H9 (cell line): Measurements from ENCODE around the gene UBE4B. TPM values are rescaled to one million over a fixed set of nuclear protein-coding genes. Genes with fewer than 3 reads are reported as not detected.
A peak's percentile ranks its signal among the peaks of the same experiment; 100 is the strongest.

Experiments used
- DNase-seq: peaks from one replicate; pipeline ENCODE4 v3.0.0-alpha.2; 2017
- H2AFZ ChIP-seq: one replicate; pipeline ENCODE4 v1.6.1; 2013; ENCODE audit warnings: mild to moderate bottlenecking, low read length, control low read depth, moderate library complexity
- H2AK5ac ChIP-seq: 2 replicates; pipeline ENCODE4 v1.6.1; 2013; ENCODE audit warnings: low read length, control low read depth, mixed read lengths; ENCODE audit not compliant: insufficient read length
- H2BK120ac ChIP-seq: one replicate; pipeline ENCODE4 v1.6.1; 2013; ENCODE audit warnings: low read depth, mild to moderate bottlenecking, low read length, control low read depth, inconsistent platforms; ENCODE audit not compliant: poor library complexity, severe bottlenecking
- H2BK12ac ChIP-seq: 2 replicates; pipeline ENCODE4 v1.6.1; 2013; ENCODE audit warnings: low read length, control low read depth, mixed read lengths, low read depth; ENCODE audit not compliant: insufficient read length
- H2BK15ac ChIP-seq: 2 replicates; pipeline ENCODE4 v1.6.1; 2013; ENCODE audit warnings: low read depth, low read length, control low read depth
- H2BK20ac ChIP-seq: one replicate; pipeline ENCODE4 v1.6.1; 2013; ENCODE audit warnings: low read depth, mild to moderate bottlenecking, low read length, control low read depth, inconsistent platforms; ENCODE audit not compliant: poor library complexity, severe bottlenecking
- H2BK5ac ChIP-seq: 2 replicates; pipeline ENCODE4 v1.6.1; 2013; ENCODE audit warnings: low read length, control low read depth, mixed read lengths; ENCODE audit not compliant: insufficient read length
- H3K14ac ChIP-seq: 2 replicates; pipeline ENCODE4 v1.6.1; 2013; ENCODE audit warnings: low read length, control low read depth; ENCODE audit not compliant: insufficient read depth
- H3K18ac ChIP-seq: 2 replicates; pipeline ENCODE4 v1.6.1; 2013; ENCODE audit warnings: low read depth, mild to moderate bottlenecking, mixed read lengths, low read length, control low read depth; ENCODE audit not compliant: insufficient read length
- H3K23ac ChIP-seq: 2 replicates; pipeline ENCODE4 v1.6.1; 2013; ENCODE audit warnings: low read length, control low read depth, mixed read lengths, low read depth; ENCODE audit not compliant: insufficient read length
- H3K23me2 ChIP-seq: 2 replicates; pipeline ENCODE4 v1.6.1; 2013; ENCODE audit warnings: low read depth, mild to moderate bottlenecking, mixed read lengths, low read length, control low read depth; ENCODE audit not compliant: insufficient read length, poor library complexity, severe bottlenecking
- H3K27ac ChIP-seq: 2 replicates; pipeline ENCODE4 v1.5.1; 2013; ENCODE audit warnings: low read length, control low read depth, mixed read lengths, low read depth; ENCODE audit not compliant: insufficient read length
- H3K27me3 ChIP-seq: 2 replicates; pipeline ENCODE4 v1.6.1; 2013; ENCODE audit warnings: low read length, control low read depth, inconsistent platforms; ENCODE audit not compliant: insufficient read depth
- H3K4ac ChIP-seq: 2 replicates; pipeline ENCODE4 v1.6.1; 2013; ENCODE audit warnings: low read depth, mild to moderate bottlenecking, control low read depth, inconsistent platforms, low read length, moderate library complexity
- H3K4me1 ChIP-seq: 2 replicates; pipeline ENCODE4 v1.6.1; 2013; ENCODE audit warnings: low read length, control low read depth, inconsistent platforms; ENCODE audit not compliant: insufficient read depth
- H3K4me2 ChIP-seq: 2 replicates; pipeline ENCODE4 v1.6.1; 2013; ENCODE audit warnings: low read length, control low read depth, mixed read lengths; ENCODE audit not compliant: insufficient read length, insufficient read depth
- H3K56ac ChIP-seq: 2 replicates; pipeline ENCODE4 v1.6.1; 2013; ENCODE audit warnings: low read depth, mild to moderate bottlenecking, mixed read lengths, low read length, control low read depth; ENCODE audit not compliant: insufficient read length
- H3K79me1 ChIP-seq: 2 replicates; pipeline ENCODE4 v1.6.1; 2013; ENCODE audit warnings: low read depth, mild to moderate bottlenecking, moderate library complexity, low read length, control low read depth, inconsistent platforms; ENCODE audit not compliant: insufficient read depth, poor library complexity, severe bottlenecking
- H3K79me2 ChIP-seq: 2 replicates; pipeline ENCODE4 v1.6.1; 2013; ENCODE audit warnings: low read length, control low read depth, inconsistent platforms; ENCODE audit not compliant: insufficient read depth
- H3K9ac ChIP-seq: 2 replicates; pipeline ENCODE4 v1.6.1; 2013; ENCODE audit warnings: low read length, control low read depth, mixed read lengths; ENCODE audit not compliant: insufficient read length; ENCODE audit errors: extremely low read depth
- H3K9me3 ChIP-seq: one replicate; pipeline ENCODE4 v1.6.1; 2013; ENCODE audit warnings: low read depth, low read length, inconsistent platforms; ENCODE audit not compliant: control insufficient read depth
- H3T11ph ChIP-seq: one replicate; pipeline ENCODE4 v1.6.1; 2013; ENCODE audit warnings: mild to moderate bottlenecking, low read length, control low read depth, inconsistent platforms
- H4K20me1 ChIP-seq: one replicate; pipeline ENCODE4 v1.6.1; 2013; ENCODE audit not compliant: control insufficient read depth, insufficient read length, insufficient read depth
- H4K5ac ChIP-seq: 2 replicates; pipeline ENCODE4 v1.6.1; 2013; ENCODE audit warnings: low read depth, mild to moderate bottlenecking, mixed read lengths, low read length, control low read depth; ENCODE audit not compliant: insufficient read length
- H4K8ac ChIP-seq: replicated peaks from 2 replicates; pipeline ENCODE4 v1.6.1; 2013; ENCODE audit warnings: low read length, control low read depth, mixed read lengths, low read depth; ENCODE audit not compliant: insufficient read length
- H4K91ac ChIP-seq: 2 replicates; pipeline ENCODE4 v1.6.1; 2013; ENCODE audit warnings: low read depth, mild to moderate bottlenecking, moderate library complexity, mixed read lengths, low read length, control low read depth; ENCODE audit not compliant: insufficient read length
- H3K27ac Mint-ChIP-seq, 3 experiments: 2 replicates in 2 of 3; 3 replicates in 1 of 3; pipeline ENCODE4 v1.8.0; 2020 to 2021; ENCODE audit warnings: mixed read lengths in 3 of 3, mild to moderate bottlenecking in 1 of 3, moderate library complexity in 1 of 3
- H3K27me3 Mint-ChIP-seq: 2 replicates; pipeline ENCODE4 v1.8.0; 2021; ENCODE audit warnings: low read depth, mild to moderate bottlenecking, moderate library complexity, mixed read lengths
- H3K36me3 Mint-ChIP-seq, 3 experiments: 2 replicates in 2 of 3; 3 replicates in 1 of 3; pipeline ENCODE4 v1.8.0; 2020 to 2021; ENCODE audit warnings: low read depth in 3 of 3, mixed read lengths in 3 of 3; ENCODE audit not compliant: insufficient read depth in 1 of 3
- H3K4me1 Mint-ChIP-seq, 2 experiments: 2 replicates each; pipeline ENCODE4 v1.8.0; 2020; ENCODE audit warnings: mixed read lengths in 2 of 2
- H3K4me3 Mint-ChIP-seq, 2 experiments: 2 replicates in 1 of 2; 3 replicates in 1 of 2; pipeline ENCODE4 v1.8.0; 2020 to 2021; ENCODE audit warnings: mild to moderate bottlenecking in 2 of 2, mixed read lengths in 2 of 2, moderate library complexity in 1 of 2
- H3K9me3 Mint-ChIP-seq, 2 experiments: 2 replicates in 1 of 2; 3 replicates in 1 of 2; pipeline ENCODE4 v1.8.0; 2020; ENCODE audit warnings: mild to moderate bottlenecking in 2 of 2, mixed read lengths in 2 of 2, moderate library complexity in 1 of 2
- CTCF ChIP-seq: fragments of 200-600 bp; sonication (generic); conservative IDR thresholded peaks from 3 replicates; pipeline ENCODE4 v1.8.0; 2021; ENCODE audit warnings: antibody characterized with exemption, mild to moderate bottlenecking
- WGBS: extraction: QIAGEN DNeasy Blood & Tissue Kit; methylation state at CpG from one replicate; pipeline ENCODE4 v1.1.7; 2013; ENCODE audit warnings: missing lambda C conversion rate, low lambda C conversion rate, mixed read lengths; ENCODE audit not compliant: insufficient read length; ENCODE audit errors: extremely low coverage; 5-methylcytosine and 5-hydroxymethylcytosine counted together
- total RNA-seq: library from RNA; stranded (reverse); gene quantifications from 2 replicates; pipeline ENCODE4 v1.2.1, GENCODE V29; 2021

The UBE4B gene
- total RNA-seq, 1 experiment from 2014 or later: 67.6 TPM

- no peak overlapping the region for H2BK15ac ChIP-seq
- no peak overlapping the region for H3K18ac ChIP-seq
- no peak overlapping the region for H3K4me3 Mint-ChIP-seq
- no peak overlapping the region for H4K8ac ChIP-seq
- H2BK20ac ChIP-seq: no peak overlapping the region
- no peak for TF ChIP-seq CTCF
- no peak overlapping the region for H3K56ac ChIP-seq
- no peak overlapping the region for H2AFZ ChIP-seq
- no peaks in the 10 kb centered on the region; the same call in 1 of the 2 replicates for H3K27me3 Mint-ChIP-seq
- no peaks in the 10 kb centered on the region for H3K9me3 ChIP-seq
- no peak overlapping the region; the same call in 1 of the 2 replicates for H3K14ac ChIP-seq
- no peaks in the 10 kb centered on the region for H3K23me2 ChIP-seq
- H4K5ac ChIP-seq: no peak overlapping the region
- no CpG with 5 or more reads among the region's 8 CpGs for WGBS
- H3K27me3 ChIP-seq: no peaks in the 10 kb centered on the region
- H3K9ac ChIP-seq: no peak overlapping the region
- no peaks in the 10 kb centered on the region for H3K79me1 ChIP-seq
- peak overlapping the region; percentile 6 to 64 (median 26); a peak in 6 of 7 replicates for H3K27ac Mint-ChIP-seq
- H3K36me3 Mint-ChIP-seq: 0 out of 7 replicates have a peak, but pooled peaks cover 0 to 2% (median 0%) of the 10 kb centered on the region in 3 experiments
- no peak overlapping the region for H2BK120ac ChIP-seq
- no peaks in the 10 kb centered on the region for H4K20me1 ChIP-seq
- H2BK5ac ChIP-seq: no peak overlapping the region
- no peak overlapping the region for H3K27ac ChIP-seq
- H3K9me3 Mint-ChIP-seq: no peaks in the 10 kb centered on the region
- no peak for DNase-seq
- H2AK5ac ChIP-seq: no peak overlapping the region
- peaks cover 18 to 24% of the 10 kb centered on the region in 2 experiments for H3K4me1 Mint-ChIP-seq
- H3K4me1 ChIP-seq: no peaks in the 10 kb centered on the region; the same call in 1 of the 2 replicates
- no peak overlapping the region for H2BK12ac ChIP-seq
- no peak overlapping the region for H3K4me2 ChIP-seq
- H4K91ac ChIP-seq: no peak overlapping the region
- H3K79me2 ChIP-seq: peaks cover 1% of the 10 kb centered on the region; the same call in 1 of the 2 replicates
- no peak overlapping the region for H3K23ac ChIP-seq
- no peak overlapping the region for H3T11ph ChIP-seq
- no peak overlapping the region for H3K4ac ChIP-seq
These were observed 31.9 kb downstream of the UBE4B start for GRCh38 chr1:10064416-10065343.
